SK-N-SH treated with all-trans-retinoic acid at 6 μM for 48 hours (cell line): ENCODE results near the gene GLIS1.

Experiments
- ARNTL ChIP-seq: fragments of 450-650 bp; formaldehyde crosslinking; IDR thresholded peaks from 2 replicates; pipeline ENCODE4 v1.5.0; 2020; ENCODE audit warnings: low read depth, mild to moderate bottlenecking, moderate library complexity, borderline replicate concordance
- CREB5 ChIP-seq: fragments of 250-450 bp; sonication (Bioruptor Pico); IDR thresholded peaks from 2 replicates; pipeline ENCODE4 v1.5.1; 2020; ENCODE audit warnings: low read depth, mild to moderate bottlenecking, moderate library complexity
- CSRNP3 ChIP-seq: fragments of 250-450 bp; sonication (Bioruptor Pico); IDR thresholded peaks from 2 replicates; pipeline ENCODE4 v1.5.1; 2021; ENCODE audit warnings: mild to moderate bottlenecking, moderate library complexity
- GLIS3 ChIP-seq: fragments of 250-450 bp; sonication (Bioruptor Pico); IDR thresholded peaks from 2 replicates; pipeline ENCODE4 v1.5.0; 2020; ENCODE audit warnings: mild to moderate bottlenecking, moderate library complexity
- PATZ1 ChIP-seq: fragments of 250-450 bp; sonication (Bioruptor Pico); IDR thresholded peaks from 2 replicates; pipeline ENCODE4 v1.8.0; 2020; ENCODE audit warnings: mild to moderate bottlenecking, moderate library complexity, borderline replicate concordance
- POU6F1 ChIP-seq: fragments of 250-450 bp; sonication (Bioruptor Pico); IDR thresholded peaks from 2 replicates; pipeline ENCODE4 v1.8.0; 2021; ENCODE audit warnings: low read depth, mild to moderate bottlenecking, moderate library complexity, borderline replicate concordance
- RARB ChIP-seq: fragments of 250-450 bp; sonication (Bioruptor Pico); IDR thresholded peaks from 2 replicates; pipeline ENCODE4 v1.8.0; 2021; ENCODE audit warnings: mild to moderate bottlenecking, moderate library complexity
- TCF4 ChIP-seq: fragments of 250-450 bp; sonication (Bioruptor Pico); IDR thresholded peaks from 2 replicates; pipeline ENCODE4 v1.8.0; 2021; ENCODE audit warnings: mild to moderate bottlenecking, moderate library complexity, borderline replicate concordance
- TSHZ2 ChIP-seq: fragments of 250-450 bp; sonication (Bioruptor Pico); IDR thresholded peaks from 2 replicates; pipeline ENCODE4 v1.5.0; 2020; ENCODE audit warnings: mild to moderate bottlenecking, moderate library complexity

- TF ChIP-seq ARNTL (CRISPR knock-in tag) = no peak
- no peak for TF ChIP-seq TCF4
- no peak for TF ChIP-seq PATZ1 (CRISPR knock-in tag)
- no peak; the same call in 1 of the 2 replicates for TF ChIP-seq TSHZ2 (CRISPR knock-in tag)
- TF ChIP-seq CSRNP3 = no peak
- TF ChIP-seq RARB = no peak
- no peak for TF ChIP-seq GLIS3 (CRISPR knock-in tag)
- TF ChIP-seq POU6F1 (CRISPR knock-in tag) = no peak
- TF ChIP-seq CREB5 (CRISPR knock-in tag) = no peak
Measured at GRCh38 chr1:53585129-53585528, 153.8 kb downstream of the GLIS1 start.
